ENCODE results near the gene ATP2B2. TPM values are rescaled to one million over a fixed set of nuclear protein-coding genes. Genes with fewer than 3 reads are reported as not detected.
A peak's percentile ranks its signal among the peaks of the same experiment; 100 is the strongest.

Gene ATP2B2
- total and polyA plus RNA-seq, 7 donors: 0.08 to 6.5 (median 0.77) TPM

- DNase-seq: no peak
- 79 to 86% (median 83%) methylated on average over 2 of the region's 2 CpGs for WGBS, 3 donors
- Histone ChIP-seq H3K27ac (peak overlapping the region; percentile 82), H3K4me3 (no peak overlapping the region), H3K27me3 (ENCODE audit: insufficient read depth in 3 of 3, low read length in 2 of 3) (no peaks in the 10 kb centered on the region), H3K9me3 (no peaks in the 10 kb centered on the region), H3K4me1 (peaks cover 43% of the 10 kb centered on the region), H3K36me3 (ENCODE audit: insufficient read depth in 1 of 2, low read depth in 1 of 2) (no peaks in the 10 kb centered on the region)
- ATAC-seq: no peak
- intact Hi-C loops (cut with DNase I): loop anchor here in 1 of 2 donors (5.0 kb wide), 1 partner anchor 82 kb away; no protein-coding TSS in a partner anchor
- TF ChIP-seq CTCF (IDR thresholded peaks at IDR 0.05): no peak
These were observed 44.3 kb upstream of the ATP2B2 start for GRCh38 chr3:10549617-10550230.

GRCh38 chr3:10548992-10549391 is 43.6 kb upstream of the ATP2B2 start:
- Histone ChIP-seq H3K9me3 (no peaks in the 10 kb centered on the region), H3K27me3 (ENCODE audit: insufficient read depth in 3 of 3, low read length in 2 of 3) (no peaks in the 10 kb centered on the region), H3K4me3 (no peak overlapping the region), H3K27ac (no peak overlapping the region), H3K36me3 (ENCODE audit: insufficient read depth in 1 of 2, low read depth in 1 of 2) (no peaks in the 10 kb centered on the region), H3K4me1 (peaks cover 39% of the 10 kb centered on the region)
- no peak for ATAC-seq
- TF ChIP-seq CTCF (IDR thresholded peaks at IDR 0.05): no peak
- intact Hi-C loops (cut with DNase I): no loop called here
- no peak for DNase-seq

- no peak overlapping the region for H3K27ac ChIP-seq
- intact Hi-C loops (cut with DNase I): no loop called here
- no peaks in the 10 kb centered on the region for H3K9me3 ChIP-seq
- ATAC-seq (no peak), DNase-seq (no peak)
- WGBS, 3 donors: 70 to 84% (median 76%) methylated on average over 6 of the region's 6 CpGs
- H3K4me1 ChIP-seq: peaks cover 36% of the 10 kb centered on the region
- TF ChIP-seq CTCF (IDR thresholded peaks at IDR 0.05): no peak
- H3K27me3 ChIP-seq (ENCODE audit: insufficient read depth in 3 of 3, low read length in 2 of 3): no peaks in the 10 kb centered on the region
- no peak overlapping the region for H3K4me3 ChIP-seq
- no peaks in the 10 kb centered on the region for H3K36me3 ChIP-seq (ENCODE audit: insufficient read depth in 1 of 2, low read depth in 1 of 2)
These were observed 42.7 kb upstream of the ATP2B2 start for GRCh38 chr3:10547841-10548783.

GRCh38 chr3:10547413-10547812 is 42.0 kb upstream of the ATP2B2 start:
- no peak for TF ChIP-seq CTCF (IDR thresholded peaks at IDR 0.05)
- DNase-seq (no peak), ATAC-seq (no peak)
- WGBS, 3 donors: 76 to 86% (median 83%) methylated on average over 7 of the region's 7 CpGs
- intact Hi-C loops (cut with DNase I): no loop called here
- Histone ChIP-seq H3K9me3 (peaks cover 4% of the 10 kb centered on the region), H3K4me1 (peaks cover 29% of the 10 kb centered on the region), H3K4me3 (no peak overlapping the region), H3K27ac (no peak overlapping the region), H3K27me3 (ENCODE audit: insufficient read depth in 3 of 3, low read length in 2 of 3) (no peaks in the 10 kb centered on the region), H3K36me3 (ENCODE audit: insufficient read depth in 1 of 2, low read depth in 1 of 2) (no peaks in the 10 kb centered on the region)

All from psoas muscle (tissue), 8 donors.